Jurkat, Clone E6-1 (cell line): ENCODE results near the gene MPHOSPH6.
"Not testable (repeated sequence)": the region's sequence is repeated elsewhere in the genome, so short reads cannot be mapped to it uniquely, and the experiment has no call there.

Experiments
- DNase-seq: peaks from one replicate; pipeline ENCODE4 v3.0.0-alpha.2; 2011; ENCODE audit warnings: low read depth, low spot score
- H3K4me3 ChIP-seq: 2 replicates; pipeline ENCODE4 v1.5.1; 2011; ENCODE audit warnings: mild to moderate bottlenecking, low read length, control low read depth, moderate library complexity

The MPHOSPH6 gene

DNA sequence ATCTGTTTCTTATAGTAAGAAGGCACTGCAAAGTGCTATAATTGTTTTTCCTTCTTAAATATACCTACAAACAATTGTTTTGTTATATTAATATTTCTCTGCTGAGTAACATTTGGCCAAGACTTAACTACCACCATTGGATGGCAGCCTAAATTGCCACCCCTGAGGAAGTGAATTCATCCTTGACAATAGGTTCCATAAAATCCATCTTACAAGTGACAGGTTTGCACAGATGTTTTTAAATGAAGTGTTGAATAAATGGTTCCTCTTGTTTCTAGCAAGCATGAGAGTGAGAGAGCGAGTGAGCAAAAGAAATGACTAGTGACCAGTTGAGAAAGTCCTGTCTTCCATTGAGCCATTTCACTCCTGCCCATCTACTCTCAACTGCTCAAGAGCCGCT, 8.3 kb upstream of the MPHOSPH6 start:
- H3K4me3 ChIP-seq, result no peak overlapping the region
- DNase-seq, result no peak

DNA sequence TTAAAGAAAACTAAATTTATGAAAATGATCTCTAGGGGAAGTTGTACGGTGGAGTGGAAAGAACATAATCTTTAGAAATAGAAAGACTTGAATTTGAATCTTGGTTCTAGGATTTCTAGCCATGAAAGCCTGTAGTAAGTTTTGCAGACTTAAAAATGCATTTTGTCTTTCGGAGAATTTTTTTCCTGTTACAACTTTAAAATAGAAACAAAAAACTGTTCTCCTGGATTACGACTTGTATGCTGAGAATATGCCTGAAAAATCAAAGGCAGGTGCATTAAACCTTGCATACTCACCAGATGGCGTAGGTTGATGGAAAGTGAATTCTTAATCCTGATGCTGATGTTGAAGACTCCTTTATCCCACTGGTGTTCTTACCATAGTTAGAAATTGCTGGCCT, 7.5 kb upstream of the MPHOSPH6 start:
- no peak overlapping the region for H3K4me3 ChIP-seq
- DNase-seq, result no peak

DNA sequence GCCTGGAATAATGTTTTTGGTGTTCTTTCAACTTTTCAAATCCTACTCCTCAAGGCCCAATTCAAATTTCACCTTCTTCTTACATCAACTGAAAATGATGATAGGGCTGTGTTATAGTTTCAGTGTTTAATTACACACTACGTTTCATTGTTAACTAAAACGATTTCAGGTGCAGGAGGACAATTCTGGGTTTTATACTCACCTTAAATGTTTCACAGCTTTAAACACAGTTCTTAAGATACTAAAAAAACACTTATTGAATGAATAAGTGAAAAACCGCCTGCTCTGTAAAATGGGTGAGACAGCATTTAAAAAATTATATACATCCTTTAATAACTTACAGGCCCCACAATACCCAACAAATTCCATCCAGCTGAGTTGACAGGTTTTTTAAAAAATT, 6.2 kb upstream of the MPHOSPH6 start:
- no peak overlapping the region for H3K4me3 ChIP-seq
- DNase-seq, result no peak

DNA sequence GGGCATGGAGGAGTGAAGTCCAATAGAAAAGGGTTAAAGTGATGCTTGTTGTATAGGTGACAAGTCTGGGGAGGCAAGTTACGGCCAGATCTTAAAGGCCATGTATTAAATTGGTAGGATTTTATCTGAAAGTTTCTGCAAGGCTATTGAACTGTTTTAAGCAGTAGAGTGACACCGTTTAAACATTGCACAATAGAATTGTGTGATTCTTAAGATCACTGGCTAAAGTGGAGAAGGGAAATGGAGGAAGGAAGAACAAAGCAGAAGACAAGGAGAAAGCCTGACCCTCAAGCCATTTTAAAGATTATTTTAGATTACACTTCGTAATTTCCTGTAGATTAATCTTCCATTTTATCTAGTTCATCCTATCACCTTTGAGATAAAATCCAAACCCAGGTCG, 5.6 kb upstream of the MPHOSPH6 start:
- no peak for DNase-seq
- H3K4me3 ChIP-seq, result no peak overlapping the region

DNA sequence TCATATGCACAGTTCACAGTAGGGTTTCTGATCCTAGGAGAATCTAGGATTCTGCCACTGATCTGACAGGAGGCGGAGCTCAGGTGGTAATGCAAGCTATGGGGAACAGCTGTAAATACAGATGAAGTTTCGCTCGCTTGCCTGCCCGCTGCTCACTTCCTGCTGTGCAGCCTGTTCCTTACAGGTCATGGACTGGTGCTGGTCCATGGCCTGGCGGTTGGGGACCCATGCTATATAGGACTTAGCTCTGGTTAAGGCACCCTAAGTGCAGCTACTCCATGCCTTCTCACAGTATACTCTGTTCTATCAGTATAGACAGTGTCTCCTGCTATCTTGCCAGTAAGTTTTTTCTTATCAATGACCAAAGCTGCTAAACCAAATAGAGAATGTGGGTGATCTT, 2.4 kb downstream of the MPHOSPH6 start:
- H3K4me3 ChIP-seq, result no peak overlapping the region
- DNase-seq, result no peak

DNA sequence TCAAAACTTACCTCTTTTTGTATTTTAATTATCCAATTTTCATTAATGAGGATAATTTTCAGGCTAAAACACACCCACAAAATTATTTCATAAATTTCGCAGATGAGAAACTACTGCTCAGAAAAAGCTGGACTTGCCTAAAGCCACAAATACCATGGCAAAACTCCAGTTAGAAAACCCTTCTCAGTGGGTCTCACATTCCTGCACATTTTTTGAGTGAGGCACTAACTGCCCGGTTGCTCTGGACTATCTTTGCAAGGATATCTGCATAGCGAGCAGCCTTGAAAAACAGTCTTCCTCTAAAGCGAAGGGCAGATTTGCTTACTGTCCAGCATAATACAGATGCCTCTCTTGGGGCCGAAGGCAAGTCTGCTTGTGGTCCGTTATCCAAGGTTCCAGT, 9.8 kb downstream of the MPHOSPH6 start:
- DNase-seq, result no peak
- H3K4me3 ChIP-seq, result no peak overlapping the region

DNA sequence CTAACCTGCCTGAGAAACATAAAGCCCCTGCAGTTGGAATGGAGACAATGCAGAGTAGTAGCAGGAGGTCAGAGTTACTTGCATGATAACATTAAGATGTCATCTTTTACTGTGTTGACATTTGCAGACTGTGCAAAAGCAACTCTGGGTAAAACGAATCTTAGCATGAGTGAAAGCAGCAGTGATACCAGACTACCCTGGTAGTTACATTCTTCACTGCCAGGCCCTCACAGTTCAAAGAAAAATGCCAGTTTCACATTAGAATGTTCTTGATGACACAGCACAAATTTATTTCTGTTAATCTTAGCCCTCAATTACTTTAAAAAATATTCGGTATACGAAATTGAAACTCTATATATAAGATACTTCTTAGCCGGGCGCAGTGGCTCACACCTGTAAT, 12.2 kb downstream of the MPHOSPH6 start:
- no peak for DNase-seq
- no peak overlapping the region for H3K4me3 ChIP-seq

DNA sequence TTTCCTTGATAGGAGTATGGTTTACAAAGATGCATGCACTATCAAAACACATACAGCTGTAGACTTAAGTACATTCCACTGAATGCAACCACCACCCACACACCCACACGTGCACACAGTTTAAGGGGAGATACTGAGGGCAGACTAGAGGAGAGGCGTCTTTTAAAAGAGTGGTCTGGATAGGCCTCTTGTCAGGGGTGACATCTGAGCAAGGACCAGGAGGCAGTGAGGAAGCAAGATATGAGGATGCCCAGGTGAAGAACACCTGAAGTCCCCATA, 12.6 kb downstream of the MPHOSPH6 start:
- no peak for DNase-seq
- no peak overlapping the region for H3K4me3 ChIP-seq

DNA sequence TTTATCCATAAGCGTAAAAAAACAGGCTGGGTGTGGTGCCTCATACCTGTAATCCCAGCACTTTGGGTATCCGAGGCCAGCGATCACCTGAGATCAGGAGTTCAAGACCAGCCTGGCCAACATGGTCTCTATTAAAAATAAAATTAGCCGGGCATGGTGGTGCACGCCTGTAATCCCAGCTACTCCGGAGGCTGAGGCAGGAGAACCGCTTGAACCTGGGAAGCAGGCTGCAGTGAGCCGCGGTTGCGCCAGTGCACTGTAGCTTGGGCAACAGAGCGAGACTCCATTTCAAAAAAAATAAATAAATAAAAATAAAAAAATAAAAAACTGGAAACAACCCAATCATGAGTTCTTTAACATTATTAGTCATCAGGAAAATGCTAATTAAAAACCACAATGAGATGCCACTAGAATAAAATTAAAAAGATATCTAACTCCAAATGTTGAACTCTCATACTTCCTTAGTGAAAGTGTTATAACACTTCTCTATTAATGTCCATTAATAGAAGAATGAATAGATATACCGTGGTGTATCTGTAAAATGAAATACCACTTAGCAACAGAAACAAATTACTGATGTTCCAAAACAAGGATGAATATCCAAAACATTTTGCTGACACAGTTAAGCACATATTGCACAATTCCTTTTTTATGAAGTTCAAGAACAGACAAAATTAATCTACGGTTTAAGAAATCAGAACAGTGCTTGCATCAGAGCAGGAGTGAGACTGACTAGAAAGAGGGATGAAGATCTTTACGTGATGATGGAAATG, 13.1 kb downstream of the MPHOSPH6 start:
- H3K4me3 ChIP-seq, result no peak overlapping the region
- DNase-seq, result no peak

DNA sequence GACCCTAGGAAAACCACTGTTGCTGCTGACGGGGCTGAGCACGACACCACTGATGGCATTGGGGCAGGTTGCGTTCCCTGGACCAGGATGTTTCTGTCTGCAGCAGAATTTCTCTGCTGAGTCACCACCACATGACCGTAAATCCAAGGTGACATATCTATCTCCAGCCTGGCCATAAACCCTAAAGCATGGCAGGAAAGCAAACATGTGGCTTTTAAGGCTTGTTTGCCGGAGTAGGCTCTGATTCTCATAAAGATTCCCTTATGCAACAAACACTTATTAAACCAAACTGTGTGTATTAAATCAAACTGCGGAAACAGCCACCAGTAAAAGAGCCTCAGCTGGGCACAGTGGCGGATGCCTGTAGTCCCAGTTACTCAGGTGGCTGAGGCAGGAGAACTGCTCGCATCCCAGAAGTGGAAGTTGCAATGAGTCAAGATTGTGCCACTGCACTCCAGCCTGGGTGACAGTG, 17.3 kb downstream of the MPHOSPH6 start:
- no peak for DNase-seq
- H3K4me3 ChIP-seq, result no peak overlapping the region

DNA sequence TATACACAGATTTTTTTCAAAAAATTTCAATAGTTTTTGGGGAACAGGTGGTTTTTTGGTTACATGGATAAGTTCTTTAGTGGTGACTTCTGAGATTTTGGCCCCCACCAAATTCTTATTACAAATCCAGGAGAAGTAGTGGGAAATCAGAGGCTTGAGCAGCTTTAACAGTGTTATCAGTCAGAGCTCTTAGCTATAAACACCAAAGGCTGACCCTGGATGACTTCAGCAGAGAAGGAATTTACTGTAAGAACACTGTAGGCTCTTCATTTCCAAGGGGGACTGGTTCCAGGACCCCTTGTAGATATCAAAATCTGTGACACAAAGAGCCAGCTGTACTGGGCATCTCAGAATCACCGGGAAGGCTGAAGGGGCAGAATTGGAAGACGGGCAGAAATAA, 17.8 kb downstream of the MPHOSPH6 start:
- H3K4me3 ChIP-seq, result no peak overlapping the region
- no peak for DNase-seq

DNA sequence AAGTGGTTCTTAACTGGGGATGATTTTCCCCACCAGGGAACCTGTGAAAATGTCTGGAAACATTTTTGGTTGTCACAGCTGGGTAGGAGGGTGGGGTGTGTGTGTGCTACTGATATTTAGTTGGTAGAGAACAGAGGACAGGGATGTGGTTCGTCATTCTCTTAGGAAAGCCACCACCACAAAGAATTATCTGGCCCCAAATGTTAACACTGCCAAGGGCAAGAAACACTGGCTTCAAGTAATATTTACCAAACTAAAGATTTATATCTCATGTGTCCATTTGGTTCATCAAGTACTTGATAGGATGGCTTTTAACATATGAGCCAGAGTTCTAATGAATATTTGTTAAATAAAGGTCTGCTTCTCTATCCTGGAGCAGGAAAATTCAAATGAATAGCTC, 19.5 kb downstream of the MPHOSPH6 start:
- no peak overlapping the region for H3K4me3 ChIP-seq

DNA sequence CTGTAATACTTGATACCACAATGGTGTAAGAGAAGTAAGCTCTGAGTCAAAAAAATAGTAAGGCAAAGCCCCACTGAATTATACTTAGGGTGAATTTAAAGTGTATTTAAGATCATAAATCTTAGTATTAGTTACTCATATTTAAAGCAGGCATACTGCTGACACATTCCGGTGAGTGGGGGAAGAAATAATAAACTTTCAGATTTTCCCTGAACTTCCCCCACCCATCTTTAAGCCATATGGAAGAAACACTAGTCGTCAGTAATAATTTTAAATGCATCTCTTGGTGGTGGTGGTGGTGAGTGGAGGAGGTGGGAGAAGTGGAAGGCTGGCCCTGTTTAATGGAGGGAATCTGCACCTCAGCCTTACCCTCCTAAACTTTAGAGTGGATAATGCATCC, 20.5 kb downstream of the MPHOSPH6 start:
- H3K4me3 ChIP-seq, result no peak overlapping the region
- DNase-seq, result no peak

More for the DNA sequence above, 19.5 kb downstream of the MPHOSPH6 start:
- DNase-seq, result no peak

DNA sequence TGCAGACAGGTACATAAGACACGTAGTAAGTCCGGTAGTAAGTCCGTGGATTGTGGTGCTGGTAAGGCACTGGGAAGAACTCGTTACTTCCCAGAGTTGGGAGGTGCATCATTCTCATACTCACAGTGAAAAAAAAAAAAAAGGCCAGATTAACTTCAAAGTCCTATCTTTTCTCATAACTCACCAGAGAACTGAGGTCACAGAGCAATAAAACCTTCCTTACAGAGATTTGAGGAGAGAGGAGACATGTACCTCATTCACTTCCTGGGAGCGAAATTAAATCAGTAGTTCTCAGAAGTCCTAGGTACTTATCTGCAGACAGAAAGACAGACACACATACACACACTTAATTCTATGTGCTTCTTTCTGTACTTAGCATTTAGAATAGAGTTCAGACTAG, 22.5 kb downstream of the MPHOSPH6 start:
- no peak for DNase-seq
- no peak overlapping the region for H3K4me3 ChIP-seq

DNA sequence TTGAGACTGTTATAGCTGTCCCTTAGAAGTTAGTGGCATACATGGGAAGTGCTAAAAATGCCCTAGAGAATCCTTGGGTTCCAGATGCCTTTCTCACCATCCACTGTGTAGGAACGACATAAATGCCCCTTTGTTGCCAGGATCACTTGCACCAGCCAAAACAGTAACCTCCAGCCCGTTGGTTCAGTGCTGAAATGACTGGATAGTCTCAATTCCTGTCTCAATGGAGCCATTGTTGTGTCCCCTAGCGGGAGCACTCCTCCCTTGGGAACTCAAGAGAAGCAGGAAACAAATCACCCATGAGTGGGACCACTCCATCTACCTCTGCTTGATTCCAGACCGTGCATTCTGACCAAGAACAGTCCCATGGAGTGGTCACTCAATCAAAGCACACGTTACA, 23.1 kb downstream of the MPHOSPH6 start:
- DNase-seq, result no peak
- H3K4me3 ChIP-seq, result no peak overlapping the region

DNA sequence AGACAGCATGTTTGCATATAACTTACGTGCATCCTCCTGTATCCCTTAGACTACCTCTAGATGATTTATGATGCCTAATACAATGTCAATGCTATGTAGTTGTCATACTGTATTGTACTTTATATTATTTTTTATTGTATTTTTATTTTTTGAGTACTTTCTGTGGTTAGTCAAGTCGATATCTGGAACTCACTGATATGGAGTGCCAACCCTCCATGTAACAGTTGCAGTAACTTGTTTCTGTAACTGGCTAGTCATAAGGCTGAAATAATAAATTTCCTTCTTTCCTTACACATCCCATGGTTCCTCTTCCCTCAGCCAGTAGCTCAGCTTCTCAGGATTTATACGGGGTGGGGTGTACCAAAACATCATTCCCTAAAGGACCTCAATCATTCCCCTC, 23.5 kb downstream of the MPHOSPH6 start:
- H3K4me3 ChIP-seq, result no peak overlapping the region
- no peak for DNase-seq

DNA sequence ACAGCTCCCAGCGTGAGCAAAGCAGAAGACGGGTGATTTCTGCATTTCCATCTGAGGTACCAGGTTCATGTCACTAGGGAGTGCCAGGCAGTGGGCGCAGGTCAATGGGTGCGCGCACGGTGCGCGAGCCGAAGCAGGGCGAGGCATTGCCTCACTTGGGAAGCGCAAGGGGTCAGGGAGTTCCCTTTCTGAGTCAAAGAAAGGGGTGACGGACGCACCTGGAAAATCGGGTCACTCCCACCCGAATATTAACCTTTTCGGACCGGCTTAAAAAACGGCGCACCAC, 30.8 kb downstream of the MPHOSPH6 start:
- DNase-seq, H3K4me3 ChIP-seq: not testable (repeated sequence)

DNA sequence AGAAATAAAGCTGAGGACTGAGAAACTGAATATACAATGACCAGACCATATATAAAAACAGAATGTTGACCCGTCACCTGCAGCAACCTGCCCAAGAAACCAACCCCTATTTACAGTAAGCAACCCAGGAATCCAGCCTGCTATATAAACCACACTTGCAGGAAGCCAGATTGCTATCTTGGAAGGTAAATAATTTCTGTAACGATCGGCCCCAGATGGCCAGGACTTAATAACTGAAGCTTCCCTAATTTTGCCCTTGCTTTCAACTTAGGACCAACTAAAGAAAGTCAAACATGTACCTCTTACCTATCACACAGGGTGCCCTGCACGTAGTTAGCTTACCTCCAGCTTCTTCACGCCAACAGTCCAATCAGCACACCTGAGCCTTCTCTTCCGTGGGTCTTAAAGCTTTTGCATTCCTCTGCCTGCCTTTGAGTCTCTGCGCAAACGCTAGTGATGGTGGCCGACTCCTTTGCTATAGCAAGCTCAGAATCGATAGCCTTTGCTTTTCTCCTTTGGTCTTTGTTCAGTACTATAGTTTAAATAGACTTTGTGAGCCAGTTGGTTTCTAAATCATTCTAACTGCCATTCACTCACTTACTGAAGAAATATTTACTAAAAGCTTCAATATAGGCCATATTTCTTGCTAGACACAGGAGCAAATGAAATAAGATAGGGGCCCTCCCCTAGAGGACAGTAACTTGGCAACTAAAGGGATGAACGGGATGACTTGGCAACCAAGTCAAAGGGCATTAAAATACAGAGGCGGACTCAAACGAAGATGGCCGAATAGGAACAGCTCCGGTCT, 31.3 kb downstream of the MPHOSPH6 start:
- no peak for DNase-seq
- no peak overlapping the region for H3K4me3 ChIP-seq

DNA sequence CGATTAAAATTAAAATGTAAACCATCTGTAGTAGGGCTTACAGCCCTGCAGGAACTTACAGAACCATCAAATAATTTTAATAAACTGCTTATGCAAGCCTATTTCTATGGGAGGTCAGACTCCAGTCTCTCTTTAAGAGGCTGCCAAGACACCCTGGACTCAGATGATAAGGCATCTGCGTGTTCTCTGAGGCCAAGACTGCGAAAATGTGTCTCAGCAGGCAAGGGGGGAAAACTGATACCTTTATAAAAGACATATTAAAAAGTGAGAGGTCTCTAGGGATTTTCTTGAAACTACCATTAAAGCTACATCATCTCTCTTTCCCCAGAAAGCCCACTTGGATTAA, 32.2 kb downstream of the MPHOSPH6 start:
- DNase-seq, result no peak
- no peak overlapping the region for H3K4me3 ChIP-seq

DNA sequence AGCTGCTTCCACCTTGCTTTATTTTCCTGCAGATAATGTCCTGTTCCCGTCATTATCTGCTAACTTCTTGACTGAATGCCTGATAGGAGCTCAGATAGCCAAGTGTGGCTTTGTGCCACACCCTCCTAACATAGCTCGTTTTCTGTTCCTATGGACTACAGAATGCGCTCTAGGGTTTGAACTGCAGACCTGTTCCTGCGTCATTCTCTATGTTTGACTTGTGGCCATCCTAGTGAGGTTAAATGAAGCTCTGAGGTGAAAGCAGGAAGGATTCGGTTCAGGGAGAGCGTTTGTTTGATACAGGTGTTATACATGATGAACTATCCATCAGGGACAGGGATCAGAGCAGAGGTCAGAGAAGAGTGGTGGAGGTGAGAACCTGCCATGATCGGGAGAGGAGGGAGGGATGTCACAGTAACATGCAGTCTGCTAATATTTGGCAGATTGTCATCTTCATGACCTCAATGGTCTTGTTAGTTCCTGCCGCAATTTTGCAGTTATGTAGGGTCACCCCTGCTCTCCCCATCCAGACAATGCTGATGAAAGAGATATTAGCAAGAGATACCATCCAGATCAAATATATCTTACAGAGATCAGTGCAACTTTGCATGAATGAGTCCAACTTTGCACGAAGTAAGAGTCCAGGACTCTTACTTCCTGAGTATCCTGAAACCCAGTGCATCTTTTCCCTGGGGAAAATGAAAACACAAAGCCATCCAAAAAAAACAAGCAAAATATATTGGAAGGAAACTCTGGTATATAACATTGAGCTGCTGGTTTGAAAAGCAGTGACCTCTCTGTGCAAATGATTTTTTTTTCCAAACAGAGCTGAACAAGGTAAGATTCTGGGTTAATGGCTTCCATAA, 32.8 kb downstream of the MPHOSPH6 start:
- no peak overlapping the region for H3K4me3 ChIP-seq
- no peak for DNase-seq
